Left kidney (tissue), 2 donors: ENCODE results near the gene DUSP16. TPM values are rescaled to one million over a fixed set of nuclear protein-coding genes. Genes with fewer than 3 reads are reported as not detected.
"Not testable (repeated sequence)": the region's sequence is repeated elsewhere in the genome, so short reads cannot be mapped to it uniquely, and the experiment has no call there.

ENCODE experiments used
- DNase-seq: peaks from one replicate; pipeline ENCODE4 v3.0.0-alpha.2; 2013
- polyA plus RNA-seq: library from polyadenylated mRNA; unstranded; fragments of 120-200 nt; gene quantifications from one replicate; pipeline ENCODE4 v1.2.1, GENCODE V29; 2013; ENCODE audit not compliant: insufficient read length

The DUSP16 gene
- polyA plus RNA-seq, 1 donor = 26.9 TPM

- DNase-seq = no peak
Observed at GRCh38 chr12:12585115-12585863, 22.6 kb upstream of the DUSP16 start.

GRCh38 chr12:12583510-12584178 is 21.0 kb upstream of the DUSP16 start:
- DNase-seq = no peak

GRCh38 chr12:12582895-12583303 is 20.2 kb upstream of the DUSP16 start:
- DNase-seq = no peak

- DNase-seq = no peak
Observed at GRCh38 chr12:12582193-12582881, 19.7 kb upstream of the DUSP16 start.

- DNase-seq = not testable (repeated sequence)
Observed at GRCh38 chr12:12580716-12581115, 18.1 kb upstream of the DUSP16 start.

GRCh38 chr12:12577786-12578185 is 15.1 kb upstream of the DUSP16 start:
- no peak for DNase-seq

- no peak for DNase-seq
Observed at GRCh38 chr12:12572659-12573058, 10.0 kb upstream of the DUSP16 start.

- DNase-seq = not testable (repeated sequence)
Observed at GRCh38 chr12:12565971-12566370, 3.3 kb upstream of the DUSP16 start.

- no peak for DNase-seq
Observed at GRCh38 chr12:12564911-12565310, 2.2 kb upstream of the DUSP16 start.

GRCh38 chr12:12563290-12563928 is 746 bp upstream of the DUSP16 start:
- peak; percentile 46 for DNase-seq

GRCh38 chr12:12562016-12562483 is 613 bp downstream of the DUSP16 start:
- DNase-seq = no peak

GRCh38 chr12:12561371-12562015 is 1.2 kb downstream of the DUSP16 start:
- peak; percentile 49 for DNase-seq

- peak; percentile 79 for DNase-seq
Observed at GRCh38 chr12:12560587-12561370, 1.9 kb downstream of the DUSP16 start.

GRCh38 chr12:12559719-12560296 is 2.9 kb downstream of the DUSP16 start:
- DNase-seq = no peak

GRCh38 chr12:12558291-12558690 is 4.4 kb downstream of the DUSP16 start:
- DNase-seq = no peak

GRCh38 chr12:12557733-12558132 is 4.9 kb downstream of the DUSP16 start:
- no peak for DNase-seq

GRCh38 chr12:12555656-12556055 is 7.0 kb downstream of the DUSP16 start:
- DNase-seq = no peak

- no peak for DNase-seq
Observed at GRCh38 chr12:12553208-12553785, 9.4 kb downstream of the DUSP16 start.

GRCh38 chr12:12551115-12551514 is 11.5 kb downstream of the DUSP16 start:
- no peak for DNase-seq

GRCh38 chr12:12550277-12550676 is 12.4 kb downstream of the DUSP16 start:
- DNase-seq = no peak
